CD4-positive, alpha-beta T cell treated with Interleukin-17A for 4 hours (primary cell): ENCODE data around the gene NEMP1.
A peak's percentile ranks its signal among the peaks of the same experiment; 100 is the strongest.
"Not testable (repeated sequence)": the region's sequence is repeated elsewhere in the genome, so short reads cannot be mapped to it uniquely, and the experiment has no call there.

Experiments used
- DNase-seq: peaks from one replicate; pipeline ENCODE4 v3.0.0-alpha.2; 2020; ENCODE audit warnings: mixed read lengths

The NEMP1 gene

DNA sequence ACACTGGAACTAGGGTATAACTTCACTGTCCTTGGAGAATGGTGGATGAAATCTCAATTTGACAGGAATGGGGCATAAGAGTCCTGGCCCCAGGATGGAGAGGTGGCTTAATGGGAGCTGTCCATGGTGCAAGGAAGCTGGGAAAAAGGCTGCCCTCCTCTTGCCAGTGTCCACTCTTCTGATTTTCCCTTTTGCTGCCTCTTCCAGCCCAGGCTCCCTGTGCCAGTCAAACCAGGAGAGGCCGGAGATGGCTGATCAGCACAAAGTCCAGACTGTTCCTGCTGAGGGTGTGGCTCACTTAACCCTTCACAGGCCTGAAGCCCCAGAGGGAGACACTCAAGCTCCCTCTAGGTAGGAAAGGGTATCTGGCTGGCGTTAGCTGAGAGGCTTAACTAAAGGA lies 28.7 kb downstream of the NEMP1 start, which contains the start of gene MYO1A:
MYO1A (minus strand) TSS at position 240 of the 400 bp plus-strand sequence. CDS start 1,806 bp downstream, outside the sequence.
- DNase-seq, result no peak

DNA sequence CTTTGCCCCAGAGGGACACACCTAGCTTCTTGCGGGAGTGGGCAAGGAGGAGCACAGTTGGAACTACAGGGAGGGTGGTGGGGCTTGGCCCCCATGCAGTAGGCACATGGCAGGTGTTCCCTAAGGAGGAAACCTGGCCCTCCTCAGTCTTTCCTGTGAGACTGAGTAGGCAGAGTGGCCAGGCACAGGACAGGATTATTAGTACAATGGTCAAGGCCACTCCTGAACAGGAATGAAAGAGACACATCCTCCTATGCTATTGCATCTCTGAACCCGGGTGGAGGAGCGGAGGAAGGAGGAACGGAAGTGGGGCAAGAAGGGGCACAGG lies 29.5 kb downstream of the NEMP1 start:
- DNase-seq, result no peak

DNA sequence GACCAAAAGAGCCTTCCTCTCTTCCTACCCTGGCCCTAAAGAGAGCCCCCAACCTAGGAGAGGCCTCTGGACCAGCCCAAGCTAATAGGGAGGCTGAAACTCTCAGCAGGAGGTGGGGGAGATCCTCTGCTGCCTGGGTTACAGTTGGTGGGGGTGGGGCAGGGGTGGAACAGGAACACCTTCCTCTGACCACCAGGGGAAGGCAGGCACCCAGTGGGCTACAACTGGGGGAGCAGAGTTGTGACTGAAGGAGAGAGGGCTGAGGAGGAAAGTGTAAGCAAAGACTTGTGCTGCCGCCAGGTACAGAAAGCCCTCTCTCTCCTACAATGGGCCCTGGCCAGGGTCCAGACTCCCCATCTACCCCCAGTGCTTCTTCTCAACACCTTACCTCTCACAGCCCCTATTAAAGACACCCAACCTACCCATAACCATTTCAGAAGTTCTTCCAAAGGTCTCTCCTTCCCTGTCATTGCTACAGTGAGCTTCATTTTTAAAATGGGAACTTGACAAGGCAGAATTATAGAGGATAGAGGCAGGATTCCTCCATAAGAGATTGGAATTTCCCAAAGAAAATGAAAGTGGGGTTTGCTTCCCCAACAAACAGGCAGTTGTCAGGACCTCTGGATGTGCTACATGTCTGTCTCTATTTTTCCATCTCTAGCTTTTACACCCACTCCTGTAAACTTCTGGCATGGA lies 30.0 kb downstream of the NEMP1 start:
- DNase-seq, result no peak

DNA sequence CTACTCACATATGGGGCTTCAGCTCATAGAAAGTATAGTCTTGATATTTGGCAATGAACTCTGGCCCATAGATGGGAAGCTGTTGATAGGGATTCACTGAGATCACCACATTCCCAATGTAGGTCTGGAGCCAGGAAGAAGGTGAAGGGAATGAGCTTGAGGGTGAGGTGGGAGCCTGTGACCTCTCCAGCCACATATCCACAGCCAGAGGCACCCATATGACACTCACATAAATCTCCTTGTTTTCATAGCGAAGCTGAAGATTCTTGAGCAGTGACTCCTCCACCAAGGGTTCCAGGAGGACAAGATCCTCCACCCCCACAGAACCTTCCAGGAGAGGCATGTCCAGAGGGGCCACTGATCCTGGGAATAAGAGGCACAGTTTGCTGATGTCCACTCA lies 30.6 kb downstream of the NEMP1 start:
- DNase-seq, result no peak

DNA sequence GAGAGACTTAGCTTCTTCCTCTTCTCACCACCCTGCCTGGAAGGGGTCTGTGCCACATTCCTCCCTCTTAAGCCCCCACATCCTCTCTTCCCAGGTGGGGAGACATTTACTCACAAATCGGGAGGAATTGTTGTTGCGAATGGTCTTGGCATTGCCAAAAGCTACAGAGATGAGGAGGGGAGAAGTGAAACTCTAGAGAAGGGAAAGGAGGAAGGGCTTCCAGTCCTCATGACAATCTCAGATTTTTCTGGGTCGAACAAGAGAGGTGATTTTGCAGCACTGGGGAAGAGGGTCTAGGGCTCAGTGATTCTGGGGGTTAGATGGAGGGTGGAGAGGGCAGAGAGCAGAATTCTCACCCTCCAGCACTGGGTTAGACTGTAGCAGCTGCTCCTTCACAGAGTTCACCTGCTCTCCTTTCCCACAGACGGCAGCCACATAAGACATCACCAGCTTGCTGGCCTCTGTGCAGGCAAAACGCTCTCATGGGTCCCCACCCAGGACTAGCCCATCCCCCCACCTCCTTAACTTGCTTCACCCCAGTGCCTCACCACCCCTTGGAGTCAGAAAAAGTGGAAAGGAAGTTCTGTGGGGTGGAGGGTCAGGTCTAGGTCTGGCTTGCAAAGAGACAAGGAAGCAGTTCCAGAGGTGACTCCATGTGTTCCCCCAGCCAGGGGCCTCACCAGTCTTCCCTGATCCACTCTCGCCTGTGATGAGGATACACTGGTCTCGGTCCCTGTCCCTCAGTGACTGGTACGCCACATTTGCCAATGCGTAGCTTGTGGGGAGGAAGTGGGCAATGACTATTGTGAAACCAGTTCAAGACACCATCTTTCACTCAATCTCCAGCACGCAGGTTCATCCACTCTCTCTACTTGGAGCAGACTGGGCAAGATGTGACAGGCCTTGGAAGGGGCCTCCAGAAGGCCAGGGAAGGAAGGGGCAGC lies 31.4 kb downstream of the NEMP1 start:
- DNase-seq, result peak; percentile 39

DNA sequence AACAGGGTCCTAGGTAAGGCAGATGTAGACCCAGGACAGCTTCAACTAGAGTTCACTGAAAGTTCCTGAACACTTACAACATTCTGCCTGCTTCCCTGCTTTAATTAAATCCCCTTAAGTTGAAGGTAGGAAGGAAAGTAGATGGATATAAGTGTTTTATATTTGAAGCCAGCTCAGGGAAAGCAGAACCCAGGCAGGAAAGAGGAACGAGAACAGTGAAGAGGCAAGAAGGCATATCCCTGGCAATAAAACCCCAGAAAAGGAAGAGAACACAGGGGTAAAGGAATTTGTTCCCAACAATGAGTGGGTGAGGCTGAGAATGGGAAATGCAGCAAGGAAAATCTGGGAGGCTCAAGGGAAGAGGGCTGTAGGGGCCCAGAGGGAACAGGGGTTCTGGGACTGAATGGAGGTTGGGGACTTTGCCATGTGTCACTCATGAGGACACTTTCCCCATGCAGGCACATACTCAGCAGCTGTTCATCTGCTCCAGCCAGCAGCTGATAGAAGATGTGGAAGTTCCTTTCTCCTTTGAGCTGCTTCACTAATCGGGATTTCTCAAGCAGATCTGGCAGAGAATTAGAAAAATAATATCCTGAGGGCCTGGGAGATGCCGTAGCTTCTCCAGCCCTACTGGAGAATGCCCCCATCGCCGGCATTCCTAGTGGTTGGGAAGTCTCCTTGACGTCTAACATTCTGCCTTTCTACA lies 32.4 kb downstream of the NEMP1 start:
- no peak for DNase-seq

DNA sequence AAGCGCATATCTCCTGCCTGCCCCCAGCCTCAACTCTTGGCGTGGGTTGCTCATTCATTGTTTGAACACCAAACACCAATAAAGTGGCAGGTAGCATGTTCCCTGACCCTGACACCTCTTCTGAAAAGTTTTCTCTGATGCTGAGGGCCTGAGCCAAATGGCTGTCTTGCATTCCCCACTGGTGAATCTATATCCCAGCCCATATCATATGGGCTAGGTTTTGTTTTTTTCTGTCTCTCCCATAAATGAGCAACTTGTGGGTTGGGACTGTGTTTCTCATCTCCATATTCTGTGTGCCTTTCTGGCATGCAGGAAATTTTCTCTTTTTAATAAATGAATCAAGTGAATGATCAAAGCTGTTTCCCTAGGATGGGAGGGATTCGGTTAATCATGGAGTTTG lies 33.7 kb downstream of the NEMP1 start:
- no peak for DNase-seq

DNA sequence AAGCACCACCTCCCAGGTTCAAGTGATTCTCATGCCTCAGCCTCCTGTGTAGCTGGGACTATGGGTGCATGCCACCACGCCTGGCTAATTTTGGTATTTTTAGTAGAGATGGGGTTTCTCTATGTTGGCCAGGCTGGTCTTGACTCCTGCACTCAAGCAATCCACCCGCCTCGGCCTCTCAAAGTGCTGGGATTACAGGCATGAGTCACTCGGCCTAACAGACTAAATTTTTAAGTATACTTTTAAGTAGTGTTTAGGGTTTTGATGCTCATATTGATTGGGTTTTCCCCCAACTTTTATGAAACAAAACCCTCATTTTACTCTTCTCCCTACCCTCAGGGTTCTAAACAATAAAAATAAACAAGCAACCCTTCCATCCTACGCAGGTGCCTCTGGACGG lies 34.1 kb downstream of the NEMP1 start:
- no peak for DNase-seq

DNA sequence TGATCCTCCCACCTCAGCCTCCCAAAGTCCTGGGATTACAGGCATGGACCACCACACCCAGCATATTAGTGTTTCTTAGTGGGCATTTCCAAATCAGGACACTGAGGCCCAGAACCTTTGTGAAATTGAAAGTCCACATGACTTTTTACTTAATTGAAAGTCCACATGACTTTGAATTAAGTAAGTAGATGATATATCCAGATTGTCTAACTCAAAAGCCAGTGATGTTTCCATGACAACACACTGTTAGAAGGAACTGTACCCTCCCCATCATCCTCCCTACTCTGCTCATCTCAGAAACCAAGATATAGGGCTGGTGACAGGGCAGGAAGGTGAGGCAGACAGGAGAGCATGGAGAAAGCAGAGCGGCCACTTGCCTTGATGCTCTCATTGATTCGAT lies 35.9 kb downstream of the NEMP1 start:
- no peak for DNase-seq

DNA sequence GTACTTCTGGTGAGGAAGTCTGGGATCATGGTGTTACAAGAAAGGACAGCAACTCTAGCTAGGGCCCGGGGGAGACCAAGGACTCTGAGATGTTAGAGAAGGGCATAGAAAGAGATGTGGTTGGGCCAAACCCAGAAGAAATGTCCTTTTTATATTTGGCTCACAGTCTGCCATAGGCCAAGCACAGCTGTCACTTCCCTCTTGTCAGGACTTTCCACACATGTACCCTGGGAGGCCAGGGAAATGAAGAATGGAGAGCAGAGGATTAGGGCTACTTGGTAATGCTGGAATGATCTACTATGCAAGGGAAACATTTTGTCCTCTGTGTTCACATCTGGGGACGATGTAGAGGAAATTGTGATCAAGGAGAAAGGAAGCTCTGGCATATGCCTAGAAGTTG lies 37.8 kb downstream of the NEMP1 start:
- no peak for DNase-seq

DNA sequence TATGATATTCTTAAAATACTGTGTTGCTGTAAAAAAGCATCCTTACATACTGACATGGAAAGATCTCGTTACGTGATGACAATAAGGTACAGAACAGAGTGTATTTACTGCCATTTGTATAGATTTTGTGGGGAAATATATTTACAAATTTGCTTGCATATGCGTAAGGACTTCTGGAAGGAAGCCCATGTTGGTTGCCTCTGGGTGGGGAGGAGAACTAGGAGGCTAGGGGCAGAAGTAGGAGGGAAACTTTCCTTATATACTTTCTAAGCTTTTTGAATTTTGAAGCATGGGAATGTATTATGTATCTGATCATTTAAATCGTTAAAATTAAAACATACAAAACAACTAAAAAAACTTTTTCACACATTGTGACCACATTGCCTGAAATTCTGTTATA lies 38.4 kb downstream of the NEMP1 start:
- DNase-seq, result no peak

DNA sequence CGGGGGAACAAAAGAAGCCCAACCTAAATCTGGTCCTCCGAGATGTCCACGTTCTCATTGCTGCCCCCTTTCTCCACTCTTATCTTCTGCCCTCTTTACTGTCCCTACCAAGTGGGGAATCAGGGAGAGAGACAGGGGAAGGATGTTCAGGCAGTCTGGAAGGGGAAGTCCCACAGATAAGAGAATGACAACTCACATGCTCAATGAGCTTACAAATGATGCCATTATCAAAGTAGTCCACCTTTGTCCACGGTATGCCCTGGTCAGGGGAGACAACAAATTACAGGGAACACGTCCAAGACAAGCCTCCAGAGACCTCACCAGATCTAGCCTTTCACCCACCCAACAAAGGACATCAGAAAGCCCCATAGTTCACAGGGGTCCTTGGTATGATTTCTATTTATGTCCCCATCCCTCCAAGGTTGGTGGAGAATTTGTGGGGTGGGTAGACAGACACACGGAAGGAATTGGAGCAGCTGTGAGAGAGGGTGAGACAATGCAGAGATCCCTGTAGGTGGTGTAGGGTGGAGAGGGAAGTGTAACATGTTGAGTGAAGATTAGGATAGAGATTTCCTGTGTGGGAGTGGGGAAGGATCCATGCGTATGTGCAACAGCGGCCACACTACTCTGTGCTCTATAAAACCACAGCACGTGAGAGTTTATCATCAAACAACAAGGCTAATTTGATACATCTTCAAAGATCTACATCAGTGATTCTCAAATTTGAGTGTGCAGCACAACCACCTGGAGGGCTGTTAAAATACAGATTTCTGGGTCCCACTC lies 39.4 kb downstream of the NEMP1 start:
- DNase-seq, result no peak

DNA sequence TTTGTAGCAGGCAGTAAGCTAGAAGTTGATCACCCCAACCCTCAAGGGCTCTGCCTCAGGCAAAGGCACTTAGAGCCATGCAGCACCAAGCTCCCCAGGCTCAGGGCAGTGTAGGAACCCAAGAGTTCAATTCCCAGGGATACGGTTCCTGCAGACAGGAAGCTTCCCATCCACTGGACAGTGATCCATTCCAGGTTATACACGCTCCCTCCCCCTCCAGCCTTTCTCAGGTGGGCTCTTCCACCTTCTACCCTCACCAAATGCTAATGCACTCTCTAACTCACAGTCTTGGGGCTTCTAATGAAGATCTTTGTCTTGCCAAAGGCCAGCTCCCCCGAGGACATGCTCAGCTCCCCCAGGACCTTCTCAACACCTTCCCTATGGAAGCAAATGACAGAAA lies 41.3 kb downstream of the NEMP1 start:
- no peak for DNase-seq

DNA sequence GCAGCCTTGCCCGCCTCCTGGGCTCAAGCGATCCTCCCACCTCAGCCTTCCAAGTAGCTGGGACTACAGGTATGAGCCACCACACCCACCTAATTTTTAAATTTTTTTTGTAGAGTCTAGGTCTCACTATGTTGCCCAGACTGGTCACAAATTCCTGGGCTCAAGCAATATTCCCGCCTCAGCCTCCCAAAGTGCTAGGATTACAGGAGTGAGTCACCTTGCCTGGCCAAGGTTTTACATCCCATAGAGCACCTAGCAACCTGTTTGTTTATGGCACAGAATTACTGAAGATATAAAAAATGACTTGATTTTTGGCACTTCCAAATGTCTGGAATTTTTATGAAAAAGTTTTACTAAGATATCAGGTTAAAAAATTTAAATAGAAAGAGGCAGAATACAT lies 45.2 kb downstream of the NEMP1 start:
- no peak for DNase-seq

DNA sequence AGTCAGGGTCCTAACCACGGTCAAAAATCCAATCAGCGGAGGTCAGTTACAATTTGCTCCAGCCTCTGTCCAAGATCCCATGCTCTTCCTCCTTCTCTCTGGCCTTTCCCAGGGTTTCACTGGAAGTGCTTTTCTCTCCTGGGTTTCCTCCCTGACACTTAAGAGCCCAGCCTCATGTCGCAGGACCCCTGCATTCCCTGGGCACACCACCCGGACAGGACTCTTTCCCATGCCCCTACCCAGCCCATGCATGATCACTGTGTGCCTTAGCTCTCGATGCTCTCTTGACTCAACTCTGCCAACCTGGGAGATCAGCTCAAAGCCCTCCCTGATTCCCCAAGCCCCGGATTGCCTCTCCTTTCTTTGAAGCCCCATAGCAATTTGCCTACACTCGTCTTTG lies 46.8 kb downstream of the NEMP1 start:
- DNase-seq, result no peak

DNA sequence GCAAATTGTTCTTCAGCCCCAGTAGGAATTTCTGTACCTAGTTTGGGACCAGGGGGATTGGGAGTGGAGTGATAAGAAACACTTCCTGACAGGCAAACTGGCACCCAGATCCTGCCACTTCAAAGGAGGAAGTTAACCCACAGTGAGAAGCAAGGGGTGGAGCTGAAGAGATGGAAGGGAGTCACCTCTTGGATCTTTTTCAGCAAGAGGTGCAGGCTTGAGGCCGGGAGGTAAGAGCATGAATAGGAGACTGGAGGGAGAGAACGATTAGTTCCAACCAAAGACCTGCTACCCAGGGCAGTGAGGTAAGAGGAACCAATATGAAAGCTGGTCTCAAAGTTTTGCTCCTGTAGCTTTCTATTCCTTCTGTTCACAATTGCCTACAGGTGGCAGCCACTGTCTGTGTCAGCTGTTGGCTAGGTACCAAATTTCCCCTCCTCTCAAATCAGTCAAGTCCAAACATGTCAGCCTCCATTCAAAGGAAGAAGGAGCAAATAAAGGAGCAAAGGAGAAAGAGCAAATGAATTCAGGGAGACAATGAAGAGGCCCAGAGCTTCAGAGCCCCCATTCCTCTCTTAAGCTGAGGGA lies 47.4 kb downstream of the NEMP1 start:
- peak; percentile 45 for DNase-seq

DNA sequence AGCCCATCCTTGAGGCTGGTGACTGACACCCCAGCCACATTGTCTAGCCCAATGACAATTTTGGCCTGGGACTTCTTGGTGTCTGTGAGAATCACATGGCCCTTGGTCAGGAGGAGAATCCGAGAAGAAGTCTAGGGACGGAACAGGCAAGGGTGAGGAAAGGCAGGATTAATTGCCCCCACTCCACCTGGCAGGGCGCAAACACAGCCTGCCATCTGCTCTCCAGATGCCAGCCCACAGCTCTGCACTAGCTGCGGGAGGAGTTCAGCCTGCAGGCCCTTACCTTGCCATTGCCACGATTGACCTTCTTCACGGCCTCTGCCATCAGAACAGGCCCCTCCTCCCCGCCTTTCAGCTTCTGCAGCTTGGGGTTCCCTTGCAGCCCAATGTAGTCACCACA lies 49.1 kb downstream of the NEMP1 start:
- no peak for DNase-seq

DNA sequence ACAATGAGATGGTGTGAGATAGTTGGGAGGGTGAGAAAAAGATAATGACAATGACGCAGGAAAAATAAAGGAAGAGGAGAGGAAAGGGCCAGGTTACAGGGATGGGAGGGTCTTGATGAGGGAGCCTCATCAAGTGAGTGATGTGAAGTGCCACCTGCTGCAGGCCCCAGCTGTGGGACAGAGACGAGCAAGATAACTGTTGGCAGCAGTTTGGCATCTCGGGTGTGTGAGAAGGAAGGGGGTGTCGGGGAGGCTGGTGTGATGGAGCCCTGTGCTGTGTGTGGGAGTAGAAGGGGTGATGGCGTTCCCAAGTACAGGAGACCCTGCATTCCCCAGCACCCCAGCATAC lies 50.8 kb downstream of the NEMP1 start:
- peak; percentile 19 for DNase-seq

DNA sequence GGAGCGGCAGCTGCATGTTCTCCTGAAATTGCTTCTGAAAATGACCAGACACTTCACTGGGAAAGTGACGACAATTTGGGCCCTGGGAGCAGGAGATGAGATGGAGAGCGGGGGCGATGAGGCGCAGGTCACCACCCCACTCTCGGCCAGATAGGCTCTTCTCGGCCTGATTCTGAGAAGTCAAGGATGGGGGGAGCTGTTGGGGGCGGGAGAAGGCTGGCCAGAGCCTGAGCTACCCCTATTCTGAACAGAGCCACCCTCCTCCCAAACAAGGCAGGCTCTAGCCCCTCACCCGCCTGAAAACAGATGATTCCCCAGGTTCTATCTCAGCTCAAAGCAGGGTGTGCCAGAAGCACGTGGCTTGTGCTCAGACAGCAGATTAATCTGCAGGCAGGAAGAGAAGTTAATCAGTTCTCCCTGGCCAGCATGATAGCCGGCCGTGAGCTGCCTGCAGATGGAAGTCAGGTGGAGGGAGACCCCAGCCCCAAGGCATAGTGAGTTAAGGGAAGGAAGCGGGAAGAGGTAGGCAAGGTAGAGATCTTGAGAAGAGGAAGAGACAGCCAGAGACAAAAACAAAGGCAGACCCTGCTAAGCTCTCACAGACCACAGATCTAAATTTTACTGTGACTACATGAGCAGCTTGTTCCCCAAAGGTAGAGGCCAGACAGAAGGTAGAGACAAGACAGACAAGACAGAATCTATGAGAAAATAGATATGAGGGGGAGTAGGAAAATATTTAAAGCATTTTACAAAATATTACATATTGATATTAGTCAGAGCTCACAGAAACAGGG lies 51.4 kb downstream of the NEMP1 start:
- peak; percentile 37 for DNase-seq

DNA sequence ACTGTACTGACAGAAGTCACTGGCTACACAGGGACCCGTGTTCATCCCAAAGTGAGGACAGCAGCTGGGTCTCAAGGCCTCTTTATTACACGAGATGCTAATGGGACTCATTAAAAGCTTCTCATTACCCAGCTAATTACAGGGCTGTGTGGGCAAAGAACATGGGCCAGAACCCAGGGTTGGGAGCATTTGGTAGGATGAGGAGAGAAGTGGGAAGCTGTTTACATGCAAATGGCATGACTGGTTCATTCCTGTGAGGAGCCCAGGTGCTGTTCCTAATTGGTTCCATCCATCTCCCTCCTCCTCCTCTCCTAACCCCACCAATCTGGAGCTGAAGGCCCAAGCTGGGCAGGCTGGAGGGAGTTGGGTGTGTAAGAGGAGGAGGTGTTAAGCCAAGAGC lies 53.4 kb downstream of the NEMP1 start:
- DNase-seq, result no peak

DNA sequence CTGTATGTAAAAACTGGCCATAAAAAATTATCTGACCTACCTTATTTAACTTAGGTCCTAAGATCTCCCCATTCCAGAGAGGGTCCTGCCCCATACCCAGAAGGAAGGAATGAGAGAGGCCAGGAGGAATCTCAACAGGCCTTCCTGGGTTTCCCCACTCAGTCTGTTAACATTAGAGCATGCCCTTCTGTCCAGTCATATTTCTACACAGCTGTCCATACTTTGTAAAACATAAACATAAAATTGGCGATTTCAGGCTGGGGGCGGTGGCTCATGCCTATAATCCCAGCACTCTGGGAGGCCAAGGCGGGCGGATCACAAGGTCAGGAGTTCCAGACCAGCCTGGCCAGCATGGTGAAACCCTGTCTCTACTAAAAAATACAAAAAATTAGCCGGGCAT lies 56.3 kb downstream of the NEMP1 start:
- not testable (repeated sequence) for DNase-seq
